Progenitor cell of endocrine pancreas (in vitro differentiated cells): ENCODE measurements around the gene C5orf24. TPM values are rescaled to one million over a fixed set of nuclear protein-coding genes. Genes with fewer than 3 reads are reported as not detected.
"Not testable (repeated sequence)": the region's sequence is repeated elsewhere in the genome, so short reads cannot be mapped to it uniquely, and the experiment has no call there.

ENCODE experiments used
- DNase-seq: peaks from one replicate; pipeline ENCODE4 v3.0.0; 2021; ENCODE audit warnings: low spot score; ENCODE audit not compliant: unreplicated experiment
- H3K27ac Mint-ChIP-seq: 2 replicates; pipeline ENCODE4 v1.8.0; 2021; ENCODE audit warnings: mild to moderate bottlenecking, moderate library complexity, mixed read lengths
- H3K27me3 Mint-ChIP-seq: 2 replicates; pipeline ENCODE4 v1.8.0; 2021; ENCODE audit warnings: mixed read lengths
- H3K36me3 Mint-ChIP-seq: 2 replicates; pipeline ENCODE4 v1.8.0; 2022; ENCODE audit warnings: mixed read lengths; ENCODE audit not compliant: insufficient read depth
- H3K4me1 Mint-ChIP-seq: 2 replicates; pipeline ENCODE4 v1.8.0; 2021; ENCODE audit warnings: low read depth, mixed read lengths
- H3K4me3 Mint-ChIP-seq: 2 replicates; pipeline ENCODE4 v1.8.0; 2021; ENCODE audit warnings: low read depth, mild to moderate bottlenecking, moderate library complexity, mixed read lengths
- H3K9me3 Mint-ChIP-seq: 2 replicates; pipeline ENCODE4 v1.8.0; 2021; ENCODE audit warnings: low read depth, mixed read lengths
- CTCF ChIP-seq: fragments of 200-600 bp; sonication (generic); IDR thresholded peaks from one replicate; pipeline ENCODE4 v1.5.0; 2021; ENCODE audit warnings: antibody characterized with exemption, mild to moderate bottlenecking; ENCODE audit not compliant: unreplicated experiment
- total RNA-seq: library from RNA; stranded (reverse); gene quantifications from 2 replicates; pipeline ENCODE4 v1.2.1, GENCODE V29; 2021

Gene C5orf24
- total RNA-seq, 1 donor from 2014 or later, result 62.2 TPM

GRCh38 chr5:134844252-134844651, 1.5 kb upstream of the C5orf24 start:
- Mint-ChIP-seq H3K36me3 (peaks cover 14% of the 10 kb centered on the region), H3K4me1 (peaks cover 11% of the 10 kb centered on the region), H3K27ac (no peak overlapping the region), H3K27me3 (no peaks in the 10 kb centered on the region), H3K4me3 (no peak overlapping the region), H3K9me3 (no peaks in the 10 kb centered on the region)
- DNase-seq, result no peak
- no peak for TF ChIP-seq CTCF

- Mint-ChIP-seq H3K36me3 (peaks cover 12% of the 10 kb centered on the region), H3K4me3 (peak overlapping the region; percentile 86)
- TF ChIP-seq CTCF, result no peak
Observed at GRCh38 chr5:134845335-134845851, 375 bp upstream of the C5orf24 start.

GRCh38 chr5:134846641-134846960, 833 bp downstream of the C5orf24 start:
- peaks cover 9% of the 10 kb centered on the region for H3K4me1 Mint-ChIP-seq
- DNase-seq, result no peak
- no peaks in the 10 kb centered on the region for H3K9me3 Mint-ChIP-seq
- no peaks in the 10 kb centered on the region for H3K27me3 Mint-ChIP-seq
- peaks cover 11% of the 10 kb centered on the region for H3K36me3 Mint-ChIP-seq
- peak overlapping the region; percentile 97 for H3K27ac Mint-ChIP-seq
- no peak for TF ChIP-seq CTCF
- H3K4me3 Mint-ChIP-seq, result peak overlapping the region; percentile 86

More at GRCh38 chr5:134845335-134845851, 375 bp upstream of the C5orf24 start:
- DNase-seq, result no peak
- H3K27me3 Mint-ChIP-seq, result no peaks in the 10 kb centered on the region
- no peaks in the 10 kb centered on the region for H3K9me3 Mint-ChIP-seq
- H3K27ac Mint-ChIP-seq, result peak overlapping the region; percentile 97
- H3K4me1 Mint-ChIP-seq, result peaks cover 11% of the 10 kb centered on the region

- not testable (repeated sequence) for H3K9me3 Mint-ChIP-seq, DNase-seq, H3K4me3 Mint-ChIP-seq, H3K4me1 Mint-ChIP-seq, H3K27ac Mint-ChIP-seq, H3K27me3 Mint-ChIP-seq
- peaks cover 18% of the 10 kb centered on the region for H3K36me3 Mint-ChIP-seq
Observed at GRCh38 chr5:134849434-134849933, 3.7 kb downstream of the C5orf24 start.

- Mint-ChIP-seq H3K27ac (peak overlapping the region; percentile 62), H3K4me3 (no peak overlapping the region), H3K9me3 (no peaks in the 10 kb centered on the region), H3K36me3 (peaks cover 19% of the 10 kb centered on the region), H3K4me1 (peaks cover 4% of the 10 kb centered on the region), H3K27me3 (no peaks in the 10 kb centered on the region)
- DNase-seq, result no peak
- TF ChIP-seq CTCF, result peak; percentile 33
Observed at GRCh38 chr5:134851307-134851923, 5.6 kb downstream of the C5orf24 start.

- not testable (repeated sequence) for H3K9me3 Mint-ChIP-seq, H3K27ac Mint-ChIP-seq, H3K4me3 Mint-ChIP-seq, H3K27me3 Mint-ChIP-seq, H3K4me1 Mint-ChIP-seq, DNase-seq
- peaks cover 19% of the 10 kb centered on the region for H3K36me3 Mint-ChIP-seq
Observed at GRCh38 chr5:134856465-134856864, 10.7 kb downstream of the C5orf24 start.
